ENCODE results near the gene HIF3A. TPM values are rescaled to one million over a fixed set of nuclear protein-coding genes. Genes with fewer than 3 reads are reported as not detected.
A peak's percentile ranks its signal among the peaks of the same experiment; 100 is the strongest.
"Not testable (repeated sequence)": the region's sequence is repeated elsewhere in the genome, so short reads cannot be mapped to it uniquely, and the experiment has no call there.

HIF3A gene
- total RNA-seq, result not detected
- 0 to 0.23 reads per million in 2 donors for total RNA-seq

DNA sequence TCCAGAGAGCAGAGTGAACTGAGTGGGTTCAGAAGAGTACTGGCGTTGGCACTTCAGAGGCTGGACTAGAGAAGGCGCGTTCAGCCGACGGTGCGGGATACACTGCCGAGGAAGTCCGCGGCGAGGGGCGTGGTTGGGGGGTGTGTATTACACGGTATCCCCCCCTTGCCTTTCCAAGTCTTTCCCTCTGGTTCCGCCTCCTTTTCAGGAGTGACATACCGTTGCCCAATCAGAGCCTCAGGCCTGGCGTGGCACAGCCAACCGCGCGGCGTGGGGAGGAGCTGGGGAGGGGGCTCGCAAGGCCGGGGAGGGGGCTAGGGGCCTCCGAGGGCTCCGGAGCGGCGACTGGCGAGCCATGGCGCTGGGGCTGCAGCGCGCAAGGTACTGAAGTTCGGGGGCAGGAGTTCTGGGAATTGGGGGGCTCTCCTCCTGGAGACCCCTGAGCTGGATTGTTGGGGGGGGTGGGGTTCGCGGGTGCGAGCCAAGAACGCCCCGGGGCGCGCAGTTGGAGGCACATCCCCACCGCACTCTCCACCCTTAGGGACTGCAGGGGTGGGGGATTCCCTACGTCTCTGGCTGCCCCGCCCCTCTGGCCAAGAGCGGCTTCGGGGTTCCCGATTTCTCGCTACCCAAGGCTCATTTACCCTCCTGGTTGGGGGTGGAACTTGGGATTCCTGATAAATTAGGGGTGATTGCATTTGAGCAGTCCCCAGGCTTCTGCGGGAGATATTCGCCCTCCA, at the start of gene HIF3A:
Gene HIF3A (plus strand): TSS at position 321 of the 740 bp plus-strand sequence. CDS start 35 bp downstream, at position 356.
- H3K4me3 Mint-ChIP-seq, result no peak within 1 kb of the TSS
- H3K36me3 Mint-ChIP-seq (ENCODE audit: low read depth), result peaks cover 2% of the 10 kb centered on the region
- no peak within 1 kb of the TSS for H3K27ac Mint-ChIP-seq
- no peaks in the 10 kb centered on the region for H3K4me1 Mint-ChIP-seq
- no peak for DNase-seq
- no peak for ATAC-seq
- no peaks in the 10 kb centered on the region for H3K9me3 ChIP-seq (ENCODE audit: control insufficient read depth, low read length, poor library complexity, severe bottlenecking)
- H3K27me3 Mint-ChIP-seq, result peaks cover 46% of the 10 kb centered on the region

DNA sequence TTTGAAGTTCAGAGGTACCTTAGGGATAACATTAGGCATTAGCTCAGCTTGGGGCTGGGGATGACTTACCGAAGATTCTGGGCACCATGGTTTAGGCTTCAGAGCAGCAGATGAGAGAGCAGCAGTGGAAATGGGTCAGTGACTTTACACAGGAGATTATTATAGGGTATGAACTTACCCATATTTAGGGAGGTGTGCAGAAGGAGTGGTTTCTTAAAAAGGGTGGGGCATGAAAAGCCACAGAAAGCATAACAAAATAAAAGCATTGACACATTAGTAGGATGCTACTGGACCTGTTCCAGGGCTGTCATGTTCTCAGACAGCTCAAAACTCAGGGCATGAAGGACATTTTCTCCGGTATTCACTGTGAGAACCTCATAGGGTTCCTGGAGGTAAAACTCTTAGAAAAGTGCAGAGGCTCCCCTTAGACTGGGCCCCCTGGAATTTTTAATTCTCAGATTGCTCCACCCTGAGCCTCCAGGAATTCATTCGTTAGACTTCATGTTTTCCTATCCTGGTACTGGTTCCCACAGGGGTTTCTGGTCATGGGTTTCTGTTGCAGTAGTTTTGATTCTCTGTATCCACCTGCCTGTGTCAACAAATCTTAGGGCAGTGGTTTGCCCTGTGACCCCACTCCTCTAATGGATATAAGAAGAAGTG, 46.6 kb upstream of the HIF3A start:
- H3K4me1 Mint-ChIP-seq, result peaks cover 8% of the 10 kb centered on the region
- no peaks in the 10 kb centered on the region for H3K36me3 Mint-ChIP-seq (ENCODE audit: low read depth)
- no peak overlapping the region for H3K4me3 Mint-ChIP-seq
- peaks cover 55% of the 10 kb centered on the region for H3K27me3 Mint-ChIP-seq
- no peak overlapping the region for H3K27ac Mint-ChIP-seq
- ATAC-seq (no peak), DNase-seq (no peak)
- no peaks in the 10 kb centered on the region for H3K9me3 ChIP-seq (ENCODE audit: control insufficient read depth, low read length, poor library complexity, severe bottlenecking)

DNA sequence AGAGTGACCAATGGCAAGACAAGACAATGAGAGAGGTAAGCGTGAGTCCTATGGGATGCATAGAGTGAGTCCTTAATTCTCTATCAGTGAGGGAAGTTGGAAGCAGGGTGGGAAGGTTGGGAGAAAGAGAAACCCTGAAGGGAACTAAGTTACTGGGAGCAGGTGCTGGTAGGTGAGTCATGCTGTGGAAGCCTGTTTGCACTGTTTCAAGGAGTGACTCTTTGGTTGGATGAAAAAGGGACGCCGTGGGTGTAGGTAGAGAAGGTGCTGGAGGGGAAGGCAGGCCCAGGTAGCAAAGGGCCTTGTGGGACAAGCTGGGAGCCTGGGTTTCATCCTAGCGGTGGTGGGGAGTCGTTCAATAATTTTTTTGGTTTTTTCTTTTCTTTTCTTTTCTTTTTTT, 45.4 kb upstream of the HIF3A start:
- H3K27me3 Mint-ChIP-seq, result peaks cover 43% of the 10 kb centered on the region
- H3K27ac Mint-ChIP-seq, result no peak overlapping the region
- no peaks in the 10 kb centered on the region for H3K36me3 Mint-ChIP-seq (ENCODE audit: low read depth)
- no peaks in the 10 kb centered on the region for H3K9me3 ChIP-seq (ENCODE audit: control insufficient read depth, low read length, poor library complexity, severe bottlenecking)
- DNase-seq, result no peak
- no peak overlapping the region for H3K4me3 Mint-ChIP-seq
- H3K4me1 Mint-ChIP-seq, result peaks cover 6% of the 10 kb centered on the region
- no peak for ATAC-seq

DNA sequence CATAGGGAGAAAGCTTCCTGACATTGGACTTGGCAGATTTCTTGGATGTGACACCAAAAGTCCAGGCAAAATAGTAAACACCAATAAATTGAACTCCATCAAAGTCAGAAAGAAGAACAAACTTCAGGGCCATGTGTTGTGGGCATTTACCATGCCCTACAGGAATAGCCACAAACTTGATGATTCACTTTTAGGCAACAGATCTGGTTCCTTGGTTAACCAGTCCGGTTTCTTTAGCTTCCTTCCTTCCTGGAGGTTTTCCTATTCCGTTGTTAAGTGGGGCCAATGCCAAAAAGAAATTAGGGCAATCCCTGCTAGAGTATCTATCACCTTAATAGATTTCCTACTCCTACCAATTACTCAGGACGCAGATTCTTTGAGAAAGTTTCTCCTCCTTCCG, 42.1 kb upstream of the HIF3A start:
- H3K27ac Mint-ChIP-seq, result no peak overlapping the region

DNA sequence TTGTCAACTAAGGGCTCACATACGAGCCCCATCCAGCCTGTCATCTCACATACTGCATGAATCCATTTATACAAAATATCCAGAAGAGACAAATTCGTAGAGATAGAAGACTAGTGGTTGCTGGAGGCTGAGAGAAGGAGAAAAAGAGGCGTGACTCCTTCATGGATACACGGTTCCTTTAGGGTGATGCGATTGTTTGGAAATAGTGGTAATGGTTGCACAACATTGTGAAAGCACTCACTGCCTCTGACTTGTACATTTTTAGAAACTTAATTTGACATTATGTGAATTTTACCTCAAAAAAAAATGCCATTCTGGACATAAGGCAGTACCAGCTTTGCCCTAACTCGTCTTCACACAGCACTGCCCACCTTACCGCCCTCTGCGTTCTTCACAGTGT, 40.0 kb upstream of the HIF3A start:
- peaks cover 3% of the 10 kb centered on the region for H3K36me3 Mint-ChIP-seq (ENCODE audit: low read depth)
- peaks cover 24% of the 10 kb centered on the region for H3K27me3 Mint-ChIP-seq
- no peak for DNase-seq
- H3K4me1 Mint-ChIP-seq, result peaks cover 3% of the 10 kb centered on the region
- H3K9me3 ChIP-seq (ENCODE audit: control insufficient read depth, low read length, poor library complexity, severe bottlenecking), result no peaks in the 10 kb centered on the region
- H3K27ac Mint-ChIP-seq, result no peak overlapping the region
- no peak overlapping the region for H3K4me3 Mint-ChIP-seq
- no peak for ATAC-seq

More for the DNA sequence above, 42.1 kb upstream of the HIF3A start:
- DNase-seq (no peak), ATAC-seq (no peak)
- Mint-ChIP-seq H3K27me3 (peaks cover 25% of the 10 kb centered on the region), H3K36me3 (ENCODE audit: low read depth) (peaks cover 3% of the 10 kb centered on the region), H3K4me1 (peaks cover 4% of the 10 kb centered on the region), H3K4me3 (no peak overlapping the region)
- H3K9me3 ChIP-seq (ENCODE audit: control insufficient read depth, low read length, poor library complexity, severe bottlenecking), result no peaks in the 10 kb centered on the region

DNA sequence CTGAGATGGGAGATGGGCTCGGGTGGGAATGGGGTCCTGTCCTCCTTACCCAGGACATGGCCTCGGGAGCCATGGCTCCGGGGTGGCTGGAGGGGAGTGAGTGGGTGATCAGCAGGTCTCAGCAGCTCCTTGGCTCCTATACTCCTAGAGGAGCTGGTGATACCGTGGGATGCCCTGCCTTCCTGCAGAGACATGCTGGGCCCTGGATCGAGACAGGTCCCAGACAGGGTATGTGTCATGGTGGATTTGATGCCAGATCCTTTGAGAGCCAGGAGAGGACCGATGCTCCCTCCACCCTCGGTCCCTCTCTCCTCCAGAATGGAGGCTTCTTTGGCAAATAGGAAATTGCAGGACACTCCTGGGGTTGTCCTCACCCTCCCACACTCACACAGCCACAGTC, 35.3 kb upstream of the HIF3A start:
- not testable (repeated sequence) for H3K9me3 ChIP-seq (ENCODE audit: control insufficient read depth, low read length, poor library complexity, severe bottlenecking); H3K27ac Mint-ChIP-seq; H3K4me3 Mint-ChIP-seq; DNase-seq; ATAC-seq; H3K36me3 Mint-ChIP-seq (ENCODE audit: low read depth)
- H3K27me3 Mint-ChIP-seq, result peaks cover 43% of the 10 kb centered on the region
- H3K4me1 Mint-ChIP-seq, result peaks cover 14% of the 10 kb centered on the region

DNA sequence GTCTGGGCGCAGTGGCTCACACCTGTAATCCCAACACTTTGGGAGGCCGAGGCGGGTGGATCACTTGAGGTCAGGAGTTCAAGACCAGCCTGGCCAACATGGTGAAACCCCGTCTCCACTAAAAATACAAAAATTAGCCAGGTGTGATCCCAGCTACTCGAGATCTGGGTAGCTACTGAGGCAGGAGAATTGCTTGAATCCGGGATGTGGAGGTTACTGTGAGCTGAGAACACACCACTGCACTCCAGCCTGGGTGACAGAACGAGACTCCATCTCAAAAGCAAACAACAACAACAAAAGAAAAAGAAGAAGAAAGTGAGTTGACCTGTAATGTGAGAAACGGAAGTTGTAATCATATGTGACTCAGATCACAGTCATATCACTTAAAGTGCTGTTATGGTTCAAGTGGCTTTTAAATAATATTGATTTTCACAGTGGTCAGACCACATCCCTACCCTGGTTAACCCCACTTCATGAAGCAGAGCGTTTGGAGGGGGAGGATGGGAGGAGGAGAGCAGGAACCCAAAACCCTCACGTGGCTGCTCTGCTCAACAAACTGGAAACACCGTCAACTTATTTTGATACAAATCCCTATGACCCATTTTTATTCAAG, 34.1 kb upstream of the HIF3A start:
- peak overlapping the region; percentile 77 for H3K27ac Mint-ChIP-seq
- H3K27me3 Mint-ChIP-seq, result peaks cover 48% of the 10 kb centered on the region

DNA sequence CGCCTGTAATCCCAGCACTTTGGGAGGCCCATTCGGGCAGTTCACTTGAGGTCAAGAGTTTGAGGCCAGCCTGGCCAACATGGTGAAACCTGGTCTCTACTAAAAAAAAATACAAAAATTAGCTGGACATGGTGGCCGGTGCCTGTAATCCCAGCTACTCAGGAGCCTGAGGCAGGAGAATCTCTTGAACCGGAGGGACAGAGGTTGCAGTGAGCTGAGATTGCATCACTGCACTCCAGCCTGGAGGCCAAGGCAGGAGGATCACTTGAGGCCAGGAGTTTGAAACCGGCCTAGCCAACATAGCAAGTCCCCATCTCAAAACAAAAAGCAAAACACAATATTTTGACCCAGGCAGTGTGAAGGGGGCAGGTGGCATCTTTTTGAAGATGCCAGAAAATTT, 32.0 kb upstream of the HIF3A start:
- not testable (repeated sequence) for H3K27ac Mint-ChIP-seq; ATAC-seq; H3K36me3 Mint-ChIP-seq (ENCODE audit: low read depth); H3K9me3 ChIP-seq (ENCODE audit: control insufficient read depth, low read length, poor library complexity, severe bottlenecking); H3K4me3 Mint-ChIP-seq; DNase-seq
- Mint-ChIP-seq H3K27me3 (peaks cover 60% of the 10 kb centered on the region), H3K4me1 (peaks cover 16% of the 10 kb centered on the region)

More for the DNA sequence above, 34.1 kb upstream of the HIF3A start:
- H3K9me3 ChIP-seq (ENCODE audit: control insufficient read depth, low read length, poor library complexity, severe bottlenecking); DNase-seq; H3K36me3 Mint-ChIP-seq (ENCODE audit: low read depth): not testable (repeated sequence)
- ATAC-seq, result peak; percentile 93
- H3K4me1 Mint-ChIP-seq, result peaks cover 14% of the 10 kb centered on the region
- H3K4me3 Mint-ChIP-seq, result peak overlapping the region; percentile 76

DNA sequence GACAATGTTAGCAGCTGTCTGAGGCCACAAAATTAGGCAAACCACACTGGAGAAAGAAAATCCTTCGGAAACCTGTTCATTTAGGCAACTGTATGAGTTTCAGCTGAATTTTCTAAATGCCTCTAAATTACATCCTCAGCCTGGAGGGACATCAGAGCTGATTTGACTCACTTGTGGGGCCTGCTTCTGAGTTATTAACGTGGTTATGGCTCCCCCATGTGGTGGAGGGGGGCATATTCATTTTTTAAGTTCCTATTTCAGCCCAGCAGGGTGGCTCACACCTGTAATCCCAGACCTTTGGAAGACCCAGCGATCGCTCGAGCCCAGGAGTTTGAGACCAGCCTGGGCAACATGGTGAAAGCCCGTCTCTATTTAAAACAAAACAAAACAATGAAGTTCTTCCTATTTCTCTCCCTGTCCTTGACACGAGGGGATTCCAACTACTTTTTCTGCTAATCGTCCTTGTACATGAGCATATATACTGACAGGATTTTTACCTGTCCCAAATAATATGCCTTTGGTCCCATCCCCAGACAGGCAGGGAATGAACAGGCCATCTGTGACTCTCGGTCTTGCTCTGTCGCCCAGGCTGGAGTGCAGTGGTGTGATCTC, 31.5 kb upstream of the HIF3A start:
- H3K4me1 Mint-ChIP-seq, result peaks cover 16% of the 10 kb centered on the region
- peak; percentile 31 to 59 (median 36) for DNase-seq
- no peaks in the 10 kb centered on the region for H3K36me3 Mint-ChIP-seq (ENCODE audit: low read depth)
- H3K27ac Mint-ChIP-seq, result no peak overlapping the region
- peak; percentile 68 for ATAC-seq
- H3K9me3 ChIP-seq (ENCODE audit: control insufficient read depth, low read length, poor library complexity, severe bottlenecking), result no peaks in the 10 kb centered on the region
- H3K27me3 Mint-ChIP-seq, result peaks cover 59% of the 10 kb centered on the region
- no peak overlapping the region for H3K4me3 Mint-ChIP-seq

DNA sequence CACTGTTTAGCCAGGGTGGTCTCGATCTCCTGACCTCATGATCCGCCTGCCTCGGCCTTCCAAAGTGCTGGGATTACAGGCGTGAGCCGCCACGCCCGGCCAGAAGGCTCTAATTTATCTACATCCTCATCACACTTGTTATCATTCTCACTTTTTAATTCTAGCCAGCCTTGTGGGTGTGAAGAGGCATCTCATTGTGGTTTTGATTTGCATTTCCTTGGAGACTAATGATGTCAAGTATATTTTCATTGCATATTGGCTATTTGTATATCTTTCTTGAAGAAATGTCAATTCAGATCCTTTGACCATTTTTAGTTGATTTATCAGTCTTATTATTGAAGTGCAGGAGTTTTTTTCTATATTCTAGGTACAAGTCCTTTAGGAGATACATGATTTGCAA, 27.7 kb upstream of the HIF3A start:
- H3K4me1 Mint-ChIP-seq, result peaks cover 6% of the 10 kb centered on the region
- no peak overlapping the region for H3K4me3 Mint-ChIP-seq
- peaks cover 53% of the 10 kb centered on the region for H3K27me3 Mint-ChIP-seq
- no peaks in the 10 kb centered on the region for H3K36me3 Mint-ChIP-seq (ENCODE audit: low read depth)
- no peaks in the 10 kb centered on the region for H3K9me3 ChIP-seq (ENCODE audit: control insufficient read depth, low read length, poor library complexity, severe bottlenecking)
- ATAC-seq (no peak), DNase-seq (no peak)
- H3K27ac Mint-ChIP-seq, result no peak overlapping the region

DNA sequence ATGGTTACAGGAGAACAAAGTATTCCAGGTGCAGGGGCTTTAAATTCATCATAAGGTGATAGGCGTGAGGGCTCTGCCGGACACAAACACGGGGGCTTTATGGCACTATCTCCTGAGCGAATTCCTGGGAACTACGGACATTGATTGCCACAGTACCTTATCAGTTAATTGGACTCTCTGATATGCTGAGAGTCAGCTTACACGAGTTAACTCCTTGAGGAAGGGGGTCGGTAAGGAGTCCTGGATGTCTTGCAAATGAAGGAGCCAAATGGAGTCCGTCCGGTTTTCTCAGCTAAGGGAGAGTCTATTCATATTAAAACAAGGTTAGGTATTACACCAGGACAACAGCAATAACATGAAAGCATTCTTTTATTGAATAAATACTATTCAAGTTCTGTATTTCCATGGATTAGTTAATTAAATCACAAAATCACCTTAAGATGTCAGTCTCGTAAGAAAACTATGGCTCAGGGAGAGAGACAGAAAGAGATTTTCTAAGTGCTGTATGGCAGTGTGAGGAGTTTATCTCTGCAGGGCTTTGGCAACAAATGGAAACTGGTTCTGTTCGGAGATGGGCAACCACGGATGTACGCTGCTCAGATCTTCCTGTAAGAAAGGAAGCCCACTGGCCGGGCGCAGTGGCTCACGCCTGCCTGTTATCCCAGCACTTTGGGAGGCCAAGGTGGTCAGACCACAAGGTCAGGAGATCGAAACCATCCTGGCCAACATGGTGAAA, 26.2 kb upstream of the HIF3A start:
- Mint-ChIP-seq H3K27me3 (peaks cover 46% of the 10 kb centered on the region), H3K27ac (no peak overlapping the region), H3K36me3 (ENCODE audit: low read depth) (no peaks in the 10 kb centered on the region), H3K4me3 (no peak overlapping the region), H3K4me1 (peaks cover 2% of the 10 kb centered on the region)
- DNase-seq (no peak), ATAC-seq (no peak)
- H3K9me3 ChIP-seq (ENCODE audit: control insufficient read depth, low read length, poor library complexity, severe bottlenecking), result no peaks in the 10 kb centered on the region

DNA sequence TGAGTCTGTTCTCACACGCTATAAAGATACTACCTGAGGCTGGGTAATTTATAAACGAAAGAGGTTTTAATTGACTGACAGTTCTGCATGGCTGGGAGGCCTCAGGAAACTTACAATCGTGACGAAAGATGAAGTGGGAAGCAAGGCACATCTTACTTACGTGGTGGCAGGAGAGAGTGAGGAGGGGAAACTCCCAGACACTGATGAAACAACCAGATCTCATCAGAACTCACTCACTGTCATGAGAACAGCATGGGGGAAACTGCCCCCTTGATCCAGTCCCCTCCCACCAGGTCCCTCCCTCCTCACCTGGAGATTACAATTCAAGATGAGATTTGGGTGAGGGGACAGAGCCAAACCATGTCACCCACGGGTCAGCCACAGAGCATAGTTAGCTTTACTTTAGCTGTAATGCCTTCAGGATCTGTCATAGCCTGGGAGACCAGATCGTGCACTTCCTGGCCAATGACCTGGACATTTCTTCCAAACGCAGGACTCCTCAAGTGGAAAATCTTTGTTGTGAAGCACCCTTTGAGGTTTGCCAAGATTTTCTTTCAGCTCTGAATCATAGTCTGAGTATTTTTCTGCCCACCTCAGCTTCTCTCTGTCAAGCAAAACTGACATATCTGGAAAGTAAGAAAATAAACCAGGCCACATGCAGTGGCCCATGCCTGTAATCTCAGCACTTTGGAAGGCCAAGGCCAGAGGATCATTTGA, 25.2 kb upstream of the HIF3A start:
- Mint-ChIP-seq H3K27me3 (peaks cover 37% of the 10 kb centered on the region), H3K4me1 (peaks cover 2% of the 10 kb centered on the region), H3K27ac (no peak overlapping the region), H3K4me3 (no peak overlapping the region), H3K36me3 (ENCODE audit: low read depth) (no peaks in the 10 kb centered on the region)
- no peaks in the 10 kb centered on the region for H3K9me3 ChIP-seq (ENCODE audit: control insufficient read depth, low read length, poor library complexity, severe bottlenecking)
- DNase-seq (no peak), ATAC-seq (no peak)

Data from T-helper 17 cell (primary cell).